Measurements from ENCODE around the gene KRTAP10-5. TPM values are rescaled to one million over a fixed set of nuclear protein-coding genes. Genes with fewer than 3 reads are reported as not detected.
"Not testable (repeated sequence)": the region's sequence is repeated elsewhere in the genome, so short reads cannot be mapped to it uniquely, and the experiment has no call there.

Gene KRTAP10-5
- total RNA-seq, 5 donors from 2014 or later (not counting 1 experiment from before 2014, with no cell fraction given): not detected

DNA sequence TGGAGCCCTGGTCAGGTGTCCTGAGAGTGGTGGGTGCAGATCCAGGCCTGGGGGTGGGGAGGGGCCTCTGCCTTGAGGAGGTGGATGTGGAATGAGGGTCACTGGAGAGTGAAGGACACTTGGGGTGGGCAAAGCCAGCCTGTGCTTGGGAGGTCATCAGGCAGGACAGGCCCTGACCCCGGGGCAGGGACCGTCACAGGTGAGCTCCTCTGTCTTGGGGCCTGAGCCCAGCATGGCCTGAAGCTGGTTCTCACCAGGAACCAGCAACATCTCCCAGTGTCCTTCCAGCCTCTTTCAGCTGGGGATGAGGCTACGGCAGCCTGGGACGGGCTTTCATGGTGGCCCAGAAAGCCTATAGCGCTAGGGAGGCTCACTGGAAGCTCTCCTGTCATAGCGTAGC lies 28.3 kb downstream of the KRTAP10-5 start:
- Histone ChIP-seq H3K4me3 (ENCODE audit: control insufficient read depth in 1 of 2, extremely low read depth in 1 of 2, low read length in 1 of 2) (no peak overlapping the region), H3K9me3 (no peaks in the 10 kb centered on the region), H3K36me3 (ENCODE audit: control insufficient read depth in 2 of 2, extremely low read depth in 1 of 2, insufficient read depth in 1 of 2, low read length in 1 of 2) (no peaks in the 10 kb centered on the region), H3K27ac (ENCODE audit: low read length) (no peak overlapping the region), H3K27me3 (replicated peaks in 1 of 2; ENCODE audit: control insufficient read depth in 2 of 2, extremely low read depth in 1 of 2, insufficient read depth in 2 of 2, low read length in 1 of 2) (no peaks in the 10 kb centered on the region), H3K4me1 (ENCODE audit: control insufficient read depth in 1 of 2, extremely low read depth in 1 of 2, insufficient read depth in 2 of 2, low read length in 2 of 2) (peaks cover 2 to 15% of the 10 kb centered on the region in 2 experiments)
- peaks cover 22 to 28% (median 25%) of the 10 kb centered on the region in 3 donors for H3K4me1 Mint-ChIP-seq
- POLR2A ChIA-PET: no interaction called here
- H3K27ac Mint-ChIP-seq: no peak overlapping the region
- DNase-seq: no peak
- peaks cover 6 to 16% (median 7%) of the 10 kb centered on the region in 3 donors for H3K9me3 Mint-ChIP-seq
- ATAC-seq (replicated peaks in 1 of 4): no peak
- H3K4me3 Mint-ChIP-seq: no peak overlapping the region
- H3K27me3 Mint-ChIP-seq: peaks cover 0 to 4% of the 10 kb centered on the region in 2 donors
- WGBS (ENCODE audit: insufficient coverage): 96% methylated on average over 6 of the region's 6 CpGs
- peaks cover 17% of the 10 kb centered on the region for H3K36me3 Mint-ChIP-seq
- CTCF ChIA-PET: no interaction called here

DNA sequence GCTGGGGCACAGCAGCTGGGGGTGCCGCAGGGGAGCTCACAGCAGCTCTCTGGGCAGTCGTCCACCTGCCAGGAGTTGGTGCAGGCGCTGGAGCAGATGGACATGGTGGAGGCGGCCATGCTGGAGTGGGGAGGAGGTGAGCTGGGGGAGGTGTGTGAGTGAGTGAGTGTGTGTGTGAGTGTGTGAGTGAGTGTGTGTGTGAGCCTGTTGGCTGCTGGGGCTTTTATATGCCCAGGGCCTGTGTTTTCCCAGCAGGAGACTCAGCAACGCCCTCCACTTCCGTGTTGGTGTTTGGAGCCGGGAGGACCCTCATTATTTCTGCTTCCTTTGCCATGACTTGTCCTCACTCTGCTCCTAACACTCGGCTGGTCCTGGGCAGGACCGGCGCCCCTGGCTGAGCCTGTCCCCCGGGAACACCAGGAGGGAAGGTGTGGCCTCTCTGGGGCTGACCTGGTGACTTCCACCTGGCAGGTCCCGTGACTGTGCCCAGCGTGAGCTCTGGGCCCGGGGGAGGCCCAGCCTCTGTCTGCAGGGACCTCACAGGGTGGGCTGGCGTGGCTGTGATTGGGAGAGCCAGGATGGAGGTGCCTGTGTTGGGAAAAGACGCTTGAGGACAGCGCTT lies 29.0 kb downstream of the KRTAP10-5 start, which contains the start of gene KRTAP10-2:
Gene KRTAP10-2, minus strand, starts transcription at position 166 of the 622 bp plus-strand sequence. Its CDS starts 47 bp downstream, at position 119.
- H3K4me1 ChIP-seq (ENCODE audit: control insufficient read depth in 1 of 2, extremely low read depth in 1 of 2, insufficient read depth in 2 of 2, low read length in 2 of 2): peaks cover 2 to 15% of the 10 kb centered on the region in 2 experiments
- no peaks in the 10 kb centered on the region for H3K27me3 ChIP-seq (replicated peaks in 1 of 2; ENCODE audit: control insufficient read depth in 2 of 2, extremely low read depth in 1 of 2, insufficient read depth in 2 of 2, low read length in 1 of 2)
- H3K9me3 ChIP-seq: peaks cover 2% of the 10 kb centered on the region
- H3K36me3 Mint-ChIP-seq: peaks cover 24% of the 10 kb centered on the region
- no peak within 1 kb of the TSS for H3K27ac Mint-ChIP-seq
- ATAC-seq (replicated peaks in 1 of 4): no peak
- peaks cover 12 to 23% (median 13%) of the 10 kb centered on the region in 3 donors for H3K9me3 Mint-ChIP-seq
- H3K27ac ChIP-seq (ENCODE audit: low read length): no peak within 1 kb of the TSS
- H3K4me3 Mint-ChIP-seq: no peak within 1 kb of the TSS
- WGBS (ENCODE audit: insufficient coverage): 87% methylated on average over 13 of the region's 17 CpGs
- no peak within 1 kb of the TSS for H3K4me3 ChIP-seq (ENCODE audit: control insufficient read depth in 1 of 2, extremely low read depth in 1 of 2, low read length in 1 of 2)
- H3K27me3 Mint-ChIP-seq: peaks cover 0 to 2% of the 10 kb centered on the region in 2 donors
- POLR2A ChIA-PET: no interaction called here
- CTCF ChIA-PET: no interaction called here
- no peaks in the 10 kb centered on the region for H3K36me3 ChIP-seq (ENCODE audit: control insufficient read depth in 2 of 2, extremely low read depth in 1 of 2, insufficient read depth in 1 of 2, low read length in 1 of 2)
- peak in 1 of 35 experiments; percentile 9 for DNase-seq
- peaks cover 29 to 35% (median 31%) of the 10 kb centered on the region in 3 donors for H3K4me1 Mint-ChIP-seq

DNA sequence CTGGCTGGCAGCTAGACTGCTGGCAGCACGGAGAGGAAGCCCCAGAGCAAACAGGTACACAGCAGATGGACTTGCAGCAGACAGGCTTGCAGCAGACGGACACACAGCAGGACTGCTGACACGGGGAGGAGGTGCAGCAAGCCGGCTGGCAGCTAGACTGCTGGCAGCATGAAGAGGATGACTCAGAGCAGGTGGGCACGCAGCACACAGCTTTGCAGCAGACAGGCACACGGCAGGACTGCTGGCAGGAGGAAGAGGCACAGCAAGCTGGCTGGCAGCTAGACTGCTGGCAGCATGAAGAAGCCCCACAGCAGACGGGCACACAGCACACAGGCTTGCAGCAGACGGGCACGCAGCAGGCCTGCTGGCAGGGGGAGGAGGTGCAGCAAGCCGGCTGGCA lies 29.6 kb downstream of the KRTAP10-5 start:
- H3K36me3 Mint-ChIP-seq: peaks cover 24% of the 10 kb centered on the region
- CTCF ChIA-PET: no interaction called here
- no peak overlapping the region for H3K4me3 Mint-ChIP-seq
- POLR2A ChIA-PET: no interaction called here
- H3K4me1 Mint-ChIP-seq: peaks cover 29 to 35% (median 31%) of the 10 kb centered on the region in 3 donors
- Histone ChIP-seq H3K27ac (ENCODE audit: low read length) (no peak overlapping the region), H3K9me3 (peaks cover 2% of the 10 kb centered on the region), H3K4me3 (ENCODE audit: control insufficient read depth in 1 of 2, extremely low read depth in 1 of 2, low read length in 1 of 2) (no peak overlapping the region), H3K36me3 (ENCODE audit: control insufficient read depth in 2 of 2, extremely low read depth in 1 of 2, insufficient read depth in 1 of 2, low read length in 1 of 2) (no peaks in the 10 kb centered on the region), H3K27me3 (replicated peaks in 1 of 2; ENCODE audit: control insufficient read depth in 2 of 2, extremely low read depth in 1 of 2, insufficient read depth in 2 of 2, low read length in 1 of 2) (no peaks in the 10 kb centered on the region), H3K4me1 (ENCODE audit: control insufficient read depth in 1 of 2, extremely low read depth in 1 of 2, insufficient read depth in 2 of 2, low read length in 2 of 2) (peaks cover 2 to 15% of the 10 kb centered on the region in 2 experiments)
- no peak overlapping the region for H3K27ac Mint-ChIP-seq
- DNase-seq: peak in 2 of 35 experiments; percentile 2 to 7
- H3K27me3 Mint-ChIP-seq: peaks cover 0 to under 1% of the 10 kb centered on the region in 2 donors
- 83% methylated on average over 9 of the region's 10 CpGs for WGBS (ENCODE audit: insufficient coverage)
- ATAC-seq (replicated peaks in 1 of 4): no peak
- H3K9me3 Mint-ChIP-seq: peaks cover 13 to 23% (median 13%) of the 10 kb centered on the region in 3 donors

DNA sequence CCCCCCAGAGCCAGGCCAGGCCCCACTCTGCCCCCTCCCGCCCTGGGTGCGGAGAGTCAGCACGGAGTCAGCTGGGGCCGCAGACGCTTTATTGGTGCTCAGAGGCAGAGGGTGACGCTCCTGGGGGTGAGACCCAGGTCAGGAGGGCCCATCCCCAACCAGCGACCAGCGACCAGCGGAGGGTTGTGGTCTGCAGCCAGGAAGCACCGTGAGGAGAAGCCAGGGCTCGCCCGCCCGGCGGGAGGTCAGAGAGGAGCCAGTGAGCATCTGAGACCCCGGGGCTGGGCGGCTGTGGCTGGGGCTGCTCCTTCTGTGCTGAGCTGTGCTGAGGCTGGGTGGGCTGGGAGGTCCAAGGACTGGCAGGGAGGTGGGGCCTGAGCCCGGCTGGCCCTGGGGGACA lies 30.1 kb downstream of the KRTAP10-5 start:
- peaks cover 13 to 28% (median 17%) of the 10 kb centered on the region in 3 donors for H3K9me3 Mint-ChIP-seq
- H3K27ac ChIP-seq (ENCODE audit: low read length); CTCF ChIA-PET; H3K27ac Mint-ChIP-seq; POLR2A ChIA-PET; H3K4me3 ChIP-seq (ENCODE audit: control insufficient read depth in 1 of 2, extremely low read depth in 1 of 2, low read length in 1 of 2); H3K27me3 Mint-ChIP-seq; H3K9me3 ChIP-seq; ATAC-seq (replicated peaks in 1 of 4); H3K27me3 ChIP-seq (replicated peaks in 1 of 2; ENCODE audit: control insufficient read depth in 2 of 2, extremely low read depth in 1 of 2, insufficient read depth in 2 of 2, low read length in 1 of 2); H3K4me3 Mint-ChIP-seq; H3K36me3 ChIP-seq (ENCODE audit: control insufficient read depth in 2 of 2, extremely low read depth in 1 of 2, insufficient read depth in 1 of 2, low read length in 1 of 2): not testable (repeated sequence)
- 65% methylated on average over 3 of the region's 17 CpGs for WGBS (ENCODE audit: insufficient coverage)
- peaks cover 28% of the 10 kb centered on the region for H3K36me3 Mint-ChIP-seq
- DNase-seq: peak in 3 of 35 experiments; percentile 3 to 20 (median 4)
- peaks cover 29 to 35% (median 31%) of the 10 kb centered on the region in 3 donors for H3K4me1 Mint-ChIP-seq
- peaks cover 2 to 15% of the 10 kb centered on the region in 2 experiments for H3K4me1 ChIP-seq (ENCODE audit: control insufficient read depth in 1 of 2, extremely low read depth in 1 of 2, insufficient read depth in 2 of 2, low read length in 2 of 2)

DNA sequence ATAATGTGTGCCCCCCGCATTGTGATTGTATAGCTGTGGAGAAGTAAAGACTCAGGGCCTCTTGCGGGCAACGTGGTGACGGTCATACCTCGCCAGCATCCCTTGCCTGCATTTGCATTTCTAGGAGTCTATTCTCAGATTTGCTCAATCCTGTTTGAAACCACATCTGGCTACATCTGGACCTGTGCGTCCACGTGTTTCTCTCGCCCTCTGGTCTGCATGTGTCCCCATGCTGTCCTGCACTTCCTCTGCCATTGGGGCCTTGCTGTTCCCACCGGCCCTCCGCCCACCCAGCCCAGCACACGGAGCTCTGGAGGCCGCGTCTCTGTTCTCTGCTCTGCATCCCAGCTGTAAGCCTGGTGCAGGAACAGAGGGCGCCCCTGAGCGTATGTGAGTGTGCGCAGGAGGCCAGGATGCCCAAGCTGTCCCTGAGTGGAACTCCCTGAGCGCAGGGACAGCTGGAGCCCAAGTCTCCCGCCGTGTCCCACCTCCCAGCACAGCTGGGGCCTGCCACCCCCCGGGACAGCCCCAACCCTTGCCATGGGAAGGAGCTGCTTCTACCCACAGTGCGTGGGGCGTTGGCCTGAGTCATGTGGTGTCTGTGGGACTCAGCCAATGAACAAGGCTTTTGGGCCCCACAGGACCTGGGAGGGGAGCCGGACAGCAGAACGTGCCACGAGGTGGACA lies 30.7 kb downstream of the KRTAP10-5 start:
- H3K36me3 ChIP-seq (ENCODE audit: control insufficient read depth in 2 of 2, extremely low read depth in 1 of 2, insufficient read depth in 1 of 2, low read length in 1 of 2): no peaks in the 10 kb centered on the region
- 86% methylated on average over 21 of the region's 25 CpGs for WGBS (ENCODE audit: insufficient coverage)
- Mint-ChIP-seq H3K27ac (peak overlapping the region in 1 of 2 donors; percentile 10), H3K9me3 (peaks cover 13 to 29% (median 17%) of the 10 kb centered on the region in 3 donors), H3K36me3 (peaks cover 28% of the 10 kb centered on the region), H3K4me3 (no peak overlapping the region), H3K27me3 (no peaks in the 10 kb centered on the region), H3K4me1 (peaks cover 29 to 35% (median 31%) of the 10 kb centered on the region in 3 donors)
- H3K9me3 ChIP-seq: peaks cover 2% of the 10 kb centered on the region
- peaks cover 2 to 15% of the 10 kb centered on the region in 2 experiments for H3K4me1 ChIP-seq (ENCODE audit: control insufficient read depth in 1 of 2, extremely low read depth in 1 of 2, insufficient read depth in 2 of 2, low read length in 2 of 2)
- DNase-seq (peak in 2 of 35 experiments; percentile 3 to 4), ATAC-seq (replicated peaks in 1 of 4) (no peak)
- no peak overlapping the region for H3K4me3 ChIP-seq (ENCODE audit: control insufficient read depth in 1 of 2, extremely low read depth in 1 of 2, low read length in 1 of 2)
- no peak overlapping the region for H3K27ac ChIP-seq (ENCODE audit: low read length)
- ChIA-PET CTCF (no interaction called here), POLR2A (interaction anchor here in 1 of 2 donors (0.6 kb wide), 1 partner anchor 13 kb away, joined by 3 read pairs; no protein-coding TSS in a partner anchor)
- no peaks in the 10 kb centered on the region for H3K27me3 ChIP-seq (replicated peaks in 1 of 2; ENCODE audit: control insufficient read depth in 2 of 2, extremely low read depth in 1 of 2, insufficient read depth in 2 of 2, low read length in 1 of 2)

DNA sequence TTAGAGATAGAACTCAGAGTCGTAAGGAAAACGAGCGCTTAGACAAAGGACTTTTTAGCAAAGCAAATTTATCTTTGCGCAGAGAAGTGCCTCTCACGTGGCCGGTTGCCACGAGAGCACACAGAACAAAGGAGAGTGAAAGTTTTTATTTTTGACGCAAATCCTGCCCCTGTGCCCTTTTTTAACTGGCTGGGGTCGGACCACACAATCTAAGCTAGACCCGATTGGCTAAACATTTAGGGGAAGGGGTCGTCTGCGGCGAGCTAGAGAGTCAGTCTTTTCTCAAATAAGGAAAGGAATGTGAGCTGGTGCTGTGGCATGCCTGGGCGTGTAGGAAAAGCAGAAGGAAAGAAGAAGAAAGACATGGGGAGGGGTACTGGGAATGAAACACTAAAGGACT lies 31.5 kb downstream of the KRTAP10-5 start:
- ChIA-PET POLR2A (no interaction called here), CTCF (no interaction called here)
- H3K36me3 Mint-ChIP-seq: peaks cover 28% of the 10 kb centered on the region
- Histone ChIP-seq H3K27ac (ENCODE audit: low read length) (no peak overlapping the region), H3K27me3 (replicated peaks in 1 of 2; ENCODE audit: control insufficient read depth in 2 of 2, extremely low read depth in 1 of 2, insufficient read depth in 2 of 2, low read length in 1 of 2) (no peaks in the 10 kb centered on the region), H3K9me3 (peaks cover 2% of the 10 kb centered on the region), H3K36me3 (ENCODE audit: control insufficient read depth in 2 of 2, extremely low read depth in 1 of 2, insufficient read depth in 1 of 2, low read length in 1 of 2) (no peaks in the 10 kb centered on the region), H3K4me1 (ENCODE audit: control insufficient read depth in 1 of 2, extremely low read depth in 1 of 2, insufficient read depth in 2 of 2, low read length in 2 of 2) (peaks cover 2 to 15% of the 10 kb centered on the region in 2 experiments), H3K4me3 (ENCODE audit: control insufficient read depth in 1 of 2, extremely low read depth in 1 of 2, low read length in 1 of 2) (no peak overlapping the region)
- H3K27ac Mint-ChIP-seq: peak overlapping the region; percentile 10 to 99
- 85% methylated on average over 14 of the region's 14 CpGs for WGBS (ENCODE audit: insufficient coverage)
- no peaks in the 10 kb centered on the region for H3K27me3 Mint-ChIP-seq
- H3K9me3 Mint-ChIP-seq: peaks cover 13 to 29% (median 17%) of the 10 kb centered on the region in 3 donors
- peaks cover 29 to 35% (median 31%) of the 10 kb centered on the region in 3 donors for H3K4me1 Mint-ChIP-seq
- H3K4me3 Mint-ChIP-seq: no peak overlapping the region
- ATAC-seq (replicated peaks in 1 of 4) (no peak), DNase-seq (peak in 1 of 35 experiments; percentile 1)

Data from T-cell (primary cell).